ENCODE results near the gene GFRA4. TPM values are rescaled to one million over a fixed set of nuclear protein-coding genes. Genes with fewer than 3 reads are reported as not detected.

Gene GFRA4
- total RNA-seq, 1 experiment from 2014 or later, result not detected

DNA sequence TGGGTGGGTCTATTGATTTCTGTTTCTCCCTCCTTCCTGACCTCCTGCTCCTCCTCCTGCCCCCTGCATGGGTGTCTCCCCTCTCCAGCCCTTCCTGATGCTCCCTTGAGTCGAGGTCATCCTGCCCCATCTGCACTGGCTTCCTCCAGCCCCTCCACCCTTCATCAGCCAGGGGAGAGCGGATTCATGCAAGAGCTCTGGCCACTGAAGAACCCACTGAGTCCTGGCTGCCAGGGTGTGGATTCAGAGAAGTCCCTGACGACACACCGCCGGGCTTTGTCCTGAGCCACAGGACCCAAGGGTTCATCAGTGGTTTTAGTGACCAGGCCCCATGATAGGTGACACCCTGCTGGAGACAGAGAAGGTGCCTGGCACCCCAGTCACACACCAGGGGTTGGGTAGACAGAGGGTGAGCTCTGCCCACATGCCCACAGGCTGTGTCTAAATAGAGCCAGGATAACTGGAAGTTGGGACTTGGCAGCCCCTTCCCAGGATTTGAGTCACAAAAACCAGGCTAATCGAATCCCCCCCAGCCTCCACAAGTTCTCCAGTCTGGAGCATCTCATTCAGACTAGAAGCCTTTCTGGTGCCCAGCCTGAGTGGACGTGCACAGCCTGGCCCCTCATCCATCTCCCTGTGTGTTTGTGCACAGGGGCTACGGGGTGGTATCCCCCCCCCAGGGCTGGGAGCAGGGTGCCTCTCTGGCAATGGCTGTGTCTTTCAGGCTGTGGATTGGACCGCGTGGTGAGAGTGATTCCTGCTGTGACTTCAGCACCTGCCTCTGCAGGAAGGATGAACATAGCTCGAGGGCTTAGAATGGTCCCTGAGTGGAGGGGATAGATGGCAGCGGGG, 1.2 kb downstream of the GFRA4 start:
- Histone ChIP-seq H3K4me3 (replicated peaks in 1 of 2; ENCODE audit: low read depth in 1 of 2, low read length in 2 of 2) (no peak overlapping the region), H3K27me3 (ENCODE audit: insufficient read depth, low read length) (no peaks in the 10 kb centered on the region), H3K4me2 (ENCODE audit: low read length) (no peak overlapping the region), H3K4me1 (ENCODE audit: control insufficient read depth in 1 of 2, insufficient read depth in 2 of 2, low read length in 2 of 2) (no peaks in the 10 kb centered on the region), H3K9me2 (ENCODE audit: insufficient read depth) (no peaks in the 10 kb centered on the region), H3K36me3 (ENCODE audit: control insufficient read depth in 1 of 2, insufficient read depth in 2 of 2, low read length in 2 of 2) (no peaks in the 10 kb centered on the region), H4K20me1 (ENCODE audit: insufficient read depth) (no peaks in the 10 kb centered on the region), H3K9ac (ENCODE audit: low read length) (no peak overlapping the region), H3K27ac (ENCODE audit: low read depth, low read length) (no peak overlapping the region), H2AFZ (ENCODE audit: low read depth, low read length, poor library complexity, severe bottlenecking) (no peak overlapping the region), H3K79me2 (ENCODE audit: insufficient read depth, low read length) (no peaks in the 10 kb centered on the region), H3K9me3 (ENCODE audit: control insufficient read depth in 1 of 2, insufficient read depth in 1 of 2, low read depth in 1 of 2, low read length in 2 of 2) (no peaks in the 10 kb centered on the region; a peak in 1 of 4 replicates)
- ChIA-PET POLR2A (no interaction called here), CTCF (no interaction called here), RAD21 (ENCODE audit: low non-redundant PET in 1 of 2, low total read pairs in 2 of 2, uncharacterized antibody in 2 of 2, unreplicated experiment in 2 of 2) (no interaction called here)
- BruUV-seq (replicated peaks), result no TSS peak
- TF ChIP-seq SRF (IDR thresholded peaks at IDR 0.05; ENCODE audit: low read depth), result no peak
- TF ChIP-seq, protein P1, sequence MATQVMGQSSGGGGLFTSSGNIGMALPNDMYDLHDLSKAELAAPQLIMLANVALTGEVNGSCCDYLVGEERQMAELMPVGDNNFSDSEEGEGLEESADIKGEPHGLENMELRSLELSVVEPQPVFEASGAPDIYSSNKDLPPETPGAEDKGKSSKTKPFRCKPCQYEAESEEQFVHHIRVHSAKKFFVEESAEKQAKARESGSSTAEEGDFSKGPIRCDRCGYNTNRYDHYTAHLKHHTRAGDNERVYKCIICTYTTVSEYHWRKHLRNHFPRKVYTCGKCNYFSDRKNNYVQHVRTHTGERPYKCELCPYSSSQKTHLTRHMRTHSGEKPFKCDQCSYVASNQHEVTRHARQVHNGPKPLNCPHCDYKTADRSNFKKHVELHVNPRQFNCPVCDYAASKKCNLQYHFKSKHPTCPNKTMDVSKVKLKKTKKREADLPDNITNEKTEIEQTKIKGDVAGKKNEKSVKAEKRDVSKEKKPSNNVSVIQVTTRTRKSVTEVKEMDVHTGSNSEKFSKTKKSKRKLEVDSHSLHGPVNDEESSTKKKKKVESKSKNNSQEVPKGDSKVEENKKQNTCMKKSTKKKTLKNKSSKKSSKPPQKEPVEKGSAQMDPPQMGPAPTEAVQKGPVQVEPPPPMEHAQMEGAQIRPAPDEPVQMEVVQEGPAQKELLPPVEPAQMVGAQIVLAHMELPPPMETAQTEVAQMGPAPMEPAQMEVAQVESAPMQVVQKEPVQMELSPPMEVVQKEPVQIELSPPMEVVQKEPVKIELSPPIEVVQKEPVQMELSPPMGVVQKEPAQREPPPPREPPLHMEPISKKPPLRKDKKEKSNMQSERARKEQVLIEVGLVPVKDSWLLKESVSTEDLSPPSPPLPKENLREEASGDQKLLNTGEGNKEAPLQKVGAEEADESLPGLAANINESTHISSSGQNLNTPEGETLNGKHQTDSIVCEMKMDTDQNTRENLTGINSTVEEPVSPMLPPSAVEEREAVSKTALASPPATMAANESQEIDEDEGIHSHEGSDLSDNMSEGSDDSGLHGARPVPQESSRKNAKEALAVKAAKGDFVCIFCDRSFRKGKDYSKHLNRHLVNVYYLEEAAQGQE (IDR thresholded peaks at IDR 0.05; ENCODE audit: low read depth), result no peak
- TF ChIP-seq EGR1 (IDR thresholded peaks at IDR 0.05; ENCODE audit: low read depth), result no peak
- no peak for TF ChIP-seq ZFX (IDR thresholded peaks at IDR 0.05)
- no peak for TF ChIP-seq SIN3A (IDR thresholded peaks at IDR 0.05; ENCODE audit: low read depth)
- TF ChIP-seq, protein P2, sequence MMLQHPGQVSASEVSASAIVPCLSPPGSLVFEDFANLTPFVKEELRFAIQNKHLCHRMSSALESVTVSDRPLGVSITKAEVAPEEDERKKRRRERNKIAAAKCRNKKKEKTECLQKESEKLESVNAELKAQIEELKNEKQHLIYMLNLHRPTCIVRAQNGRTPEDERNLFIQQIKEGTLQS (IDR thresholded peaks at IDR 0.05), result no peak
- TF ChIP-seq, protein P3, sequence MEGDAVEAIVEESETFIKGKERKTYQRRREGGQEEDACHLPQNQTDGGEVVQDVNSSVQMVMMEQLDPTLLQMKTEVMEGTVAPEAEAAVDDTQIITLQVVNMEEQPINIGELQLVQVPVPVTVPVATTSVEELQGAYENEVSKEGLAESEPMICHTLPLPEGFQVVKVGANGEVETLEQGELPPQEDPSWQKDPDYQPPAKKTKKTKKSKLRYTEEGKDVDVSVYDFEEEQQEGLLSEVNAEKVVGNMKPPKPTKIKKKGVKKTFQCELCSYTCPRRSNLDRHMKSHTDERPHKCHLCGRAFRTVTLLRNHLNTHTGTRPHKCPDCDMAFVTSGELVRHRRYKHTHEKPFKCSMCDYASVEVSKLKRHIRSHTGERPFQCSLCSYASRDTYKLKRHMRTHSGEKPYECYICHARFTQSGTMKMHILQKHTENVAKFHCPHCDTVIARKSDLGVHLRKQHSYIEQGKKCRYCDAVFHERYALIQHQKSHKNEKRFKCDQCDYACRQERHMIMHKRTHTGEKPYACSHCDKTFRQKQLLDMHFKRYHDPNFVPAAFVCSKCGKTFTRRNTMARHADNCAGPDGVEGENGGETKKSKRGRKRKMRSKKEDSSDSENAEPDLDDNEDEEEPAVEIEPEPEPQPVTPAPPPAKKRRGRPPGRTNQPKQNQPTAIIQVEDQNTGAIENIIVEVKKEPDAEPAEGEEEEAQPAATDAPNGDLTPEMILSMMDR (IDR thresholded peaks at IDR 0.05 in 2 of 3, conservative IDR thresholded peaks at IDR 0.05 in 1 of 3; ENCODE audit: borderline replicate concordance in 1 of 3, insufficient read depth in 1 of 3, low read depth in 2 of 3, low read length in 2 of 3), result no peak
- TF ChIP-seq JUND (IDR thresholded peaks at IDR 0.05), result no peak
- no peak for TF ChIP-seq RAD21 (IDR thresholded peaks at IDR 0.05; ENCODE audit: low read depth)
- no peak for TF ChIP-seq YY1 (IDR thresholded peaks at IDR 0.05; ENCODE audit: extremely low read depth, insufficient replicate concordance, low read depth, low read length)
- no peak for TF ChIP-seq ELF1 (IDR thresholded peaks at IDR 0.05; ENCODE audit: borderline replicate concordance, low read depth)
- no peak for TF ChIP-seq POLR2A (IDR thresholded peaks at IDR 0.05; ENCODE audit: borderline replicate concordance, extremely low read depth, insufficient read depth, insufficient read length)
- no peak for TF ChIP-seq ZNF274 (IDR thresholded peaks at IDR 0.05; ENCODE audit: low read depth, low read length)
- TF ChIP-seq, protein P4, sequence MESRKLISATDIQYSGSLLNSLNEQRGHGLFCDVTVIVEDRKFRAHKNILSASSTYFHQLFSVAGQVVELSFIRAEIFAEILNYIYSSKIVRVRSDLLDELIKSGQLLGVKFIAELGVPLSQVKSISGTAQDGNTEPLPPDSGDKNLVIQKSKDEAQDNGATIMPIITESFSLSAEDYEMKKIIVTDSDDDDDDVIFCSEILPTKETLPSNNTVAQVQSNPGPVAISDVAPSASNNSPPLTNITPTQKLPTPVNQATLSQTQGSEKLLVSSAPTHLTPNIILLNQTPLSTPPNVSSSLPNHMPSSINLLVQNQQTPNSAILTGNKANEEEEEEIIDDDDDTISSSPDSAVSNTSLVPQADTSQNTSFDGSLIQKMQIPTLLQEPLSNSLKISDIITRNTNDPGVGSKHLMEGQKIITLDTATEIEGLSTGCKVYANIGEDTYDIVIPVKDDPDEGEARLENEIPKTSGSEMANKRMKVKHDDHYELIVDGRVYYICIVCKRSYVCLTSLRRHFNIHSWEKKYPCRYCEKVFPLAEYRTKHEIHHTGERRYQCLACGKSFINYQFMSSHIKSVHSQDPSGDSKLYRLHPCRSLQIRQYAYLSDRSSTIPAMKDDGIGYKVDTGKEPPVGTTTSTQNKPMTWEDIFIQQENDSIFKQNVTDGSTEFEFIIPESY (IDR thresholded peaks at IDR 0.05; ENCODE audit: extremely low read depth, insufficient replicate concordance, low read length), result no peak
- TF ChIP-seq TCF7L2 (IDR thresholded peaks at IDR 0.05; ENCODE audit: borderline replicate concordance, extremely low read depth, insufficient read depth, insufficient read length), result no peak
- TF ChIP-seq EZH2phosphoT487 (IDR thresholded peaks at IDR 0.05; ENCODE audit: borderline replicate concordance), result no peak
- no peak for TF ChIP-seq FOSL1 (IDR thresholded peaks at IDR 0.05; ENCODE audit: low read depth)
- TF ChIP-seq, protein P5, sequence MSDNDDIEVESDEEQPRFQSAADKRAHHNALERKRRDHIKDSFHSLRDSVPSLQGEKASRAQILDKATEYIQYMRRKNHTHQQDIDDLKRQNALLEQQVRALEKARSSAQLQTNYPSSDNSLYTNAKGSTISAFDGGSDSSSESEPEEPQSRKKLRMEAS (IDR thresholded peaks at IDR 0.05), result no peak
- ATAC-seq (no peak), DNase-seq (ENCODE audit: low read depth, low spot score) (no peak)
- intact Hi-C loops (cut with micrococcal nuclease), result no loop called here
